ENCODE data around the gene TEX12. TPM values are rescaled to one million over a fixed set of nuclear protein-coding genes. Genes with fewer than 3 reads are reported as not detected.
"Not testable (repeated sequence)": the region's sequence is repeated elsewhere in the genome, so short reads cannot be mapped to it uniquely, and the experiment has no call there.

TEX12 gene
- total RNA-seq, 2 experiments from 2014 or later: not detected

GRCh38 chr11:112186304-112186703 lies 19.1 kb downstream of the TEX12 start:
- peaks cover 2% of the 10 kb centered on the region for H3K27me3 Mint-ChIP-seq
- intact Hi-C loops (cut with micrococcal nuclease): no loop called here
- H3K4me3 Mint-ChIP-seq: no peak overlapping the region
- no peaks in the 10 kb centered on the region for H3K4me1 Mint-ChIP-seq (ENCODE audit: low read depth)
- ChIA-PET POLR2A (no interaction called here), CTCF (no interaction called here)
- no peak for DNase-seq
- ATAC-seq: no peak
- H3K27ac Mint-ChIP-seq: no peak overlapping the region
- no peak for TF ChIP-seq CTCF (IDR thresholded peaks at IDR 0.05)
- no peaks in the 10 kb centered on the region for H3K36me3 Mint-ChIP-seq (ENCODE audit: low read depth)
- H3K9me3 Mint-ChIP-seq: no peaks in the 10 kb centered on the region

GRCh38 chr11:112195113-112195512 lies 27.9 kb downstream of the TEX12 start:
- CTCF ChIA-PET; H3K27ac Mint-ChIP-seq; H3K4me3 Mint-ChIP-seq; H3K4me1 Mint-ChIP-seq (ENCODE audit: low read depth); H3K36me3 Mint-ChIP-seq (ENCODE audit: low read depth); intact Hi-C loops (cut with micrococcal nuclease); H3K9me3 Mint-ChIP-seq; DNase-seq; H3K27me3 Mint-ChIP-seq; ATAC-seq; POLR2A ChIA-PET: not testable (repeated sequence)

GRCh38 chr11:112195951-112196351 lies 28.8 kb downstream of the TEX12 start:
- no peaks in the 10 kb centered on the region for H3K36me3 Mint-ChIP-seq (ENCODE audit: low read depth)
- H3K4me1 Mint-ChIP-seq (ENCODE audit: low read depth): no peaks in the 10 kb centered on the region
- intact Hi-C loops (cut with micrococcal nuclease): no loop called here
- no peak overlapping the region for H3K27ac Mint-ChIP-seq
- DNase-seq (no peak), ATAC-seq (no peak)
- CTCF ChIA-PET: no interaction called here
- TF ChIP-seq CTCF (IDR thresholded peaks at IDR 0.05): no peak
- H3K27me3 Mint-ChIP-seq: no peaks in the 10 kb centered on the region
- POLR2A ChIA-PET: no interaction called here
- H3K9me3 Mint-ChIP-seq: no peaks in the 10 kb centered on the region
- no peak overlapping the region for H3K4me3 Mint-ChIP-seq

- H3K4me1 Mint-ChIP-seq (ENCODE audit: low read depth): no peaks in the 10 kb centered on the region
- intact Hi-C loops (cut with micrococcal nuclease): no loop called here
- no peaks in the 10 kb centered on the region for H3K27me3 Mint-ChIP-seq
- DNase-seq (no peak), ATAC-seq (no peak)
- no peaks in the 10 kb centered on the region for H3K36me3 Mint-ChIP-seq (ENCODE audit: low read depth)
- H3K9me3 Mint-ChIP-seq: no peaks in the 10 kb centered on the region
- no peak overlapping the region for H3K27ac Mint-ChIP-seq
- TF ChIP-seq CTCF (IDR thresholded peaks at IDR 0.05): no peak
- POLR2A ChIA-PET: no interaction called here
- CTCF ChIA-PET: no interaction called here
- H3K4me3 Mint-ChIP-seq: no peak overlapping the region
These were observed 29.4 kb downstream of the TEX12 start for GRCh38 chr11:112196519-112197087.

- H3K4me1 Mint-ChIP-seq (ENCODE audit: low read depth); H3K4me3 Mint-ChIP-seq; H3K9me3 Mint-ChIP-seq; DNase-seq; H3K36me3 Mint-ChIP-seq (ENCODE audit: low read depth); POLR2A ChIA-PET; H3K27me3 Mint-ChIP-seq; H3K27ac Mint-ChIP-seq; intact Hi-C loops (cut with micrococcal nuclease); ATAC-seq: not testable (repeated sequence)
- CTCF ChIA-PET: interaction anchor here (1.0 to 1.4 kb wide), 2 partner anchors 20 to 269 kb away, joined by 4 to 5 read pairs; no protein-coding TSS in a partner anchor
These were observed 31.9 kb downstream of the TEX12 start for GRCh38 chr11:112199101-112199500.

GRCh38 chr11:112200252-112200651 lies 33.1 kb downstream of the TEX12 start:
- no peak for TF ChIP-seq CTCF (IDR thresholded peaks at IDR 0.05)
- Mint-ChIP-seq H3K36me3 (ENCODE audit: low read depth) (no peaks in the 10 kb centered on the region), H3K27me3 (no peaks in the 10 kb centered on the region), H3K4me3 (no peak overlapping the region), H3K4me1 (ENCODE audit: low read depth) (no peaks in the 10 kb centered on the region), H3K9me3 (no peaks in the 10 kb centered on the region), H3K27ac (no peak overlapping the region)
- ChIA-PET POLR2A (no interaction called here), CTCF (interaction anchor here (0.7 to 1.4 kb wide), 3 partner anchors 19 to 126 kb away, joined by 3 to 6 read pairs (median 5); no protein-coding TSS in a partner anchor)
- no peak for DNase-seq
- no peak for ATAC-seq
- intact Hi-C loops (cut with micrococcal nuclease): no loop called here

All from activated CD8-positive, alpha-beta T cell treated with anti-CD3 and anti-CD28 coated beads for 36 hours (primary cell).